ENCODE results near the gene IFNA7.
"Not testable (repeated sequence)": the region's sequence is repeated elsewhere in the genome, so short reads cannot be mapped to it uniquely, and the experiment has no call there.

The IFNA7 gene

DNA sequence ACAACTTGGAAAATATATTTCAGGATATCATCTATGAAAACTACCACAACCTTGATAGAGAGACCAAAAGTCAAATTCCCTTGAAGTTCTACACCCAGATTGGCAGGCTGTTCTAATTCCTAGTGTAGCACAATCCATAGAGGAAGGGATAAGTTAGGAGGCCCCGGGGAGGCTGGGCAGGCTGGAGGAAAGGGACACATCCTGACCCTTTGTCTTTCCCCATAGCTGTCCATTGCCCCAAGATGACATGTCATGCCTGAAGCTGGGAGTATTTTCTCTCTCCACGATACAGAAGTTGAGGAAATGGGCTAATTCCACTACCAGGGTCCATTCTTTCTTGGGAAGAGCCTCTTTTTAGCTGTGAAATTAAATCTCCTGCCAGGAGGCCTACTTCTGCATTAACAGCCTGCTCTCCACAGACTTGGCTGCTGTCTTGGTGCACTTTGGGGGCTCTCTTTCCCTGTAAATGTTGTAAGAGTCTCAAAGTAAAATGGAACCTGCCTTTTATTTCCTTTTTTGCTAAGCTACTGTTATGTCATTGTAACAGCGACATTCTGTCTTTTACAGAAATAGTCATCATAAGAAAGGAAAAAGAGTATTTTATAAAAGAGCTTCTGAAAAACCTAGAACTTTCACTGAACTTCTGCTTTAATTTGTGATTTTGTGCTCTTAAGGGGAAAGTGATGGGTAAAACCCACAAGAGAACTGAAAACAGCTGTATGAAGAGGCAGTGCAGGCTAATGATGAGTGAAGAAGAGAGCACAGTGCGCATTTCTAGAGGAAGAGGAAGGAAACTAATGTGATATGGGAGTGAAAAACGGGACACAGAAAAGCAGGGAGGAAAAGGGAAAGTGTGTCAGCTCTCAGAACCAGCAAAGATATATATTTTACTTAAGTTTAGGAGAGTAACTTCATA lies 11.7 kb upstream of the IFNA7 start:
- H3K36me3 ChIP-seq (ENCODE audit: insufficient read depth, low read length); H3K79me2 ChIP-seq (ENCODE audit: control insufficient read depth, insufficient read depth, low read length, unreplicated experiment); H3K27ac ChIP-seq (ENCODE audit: low read depth, low read length); H3K4me3 ChIP-seq (ENCODE audit: low read depth, low read length); H3K27me3 ChIP-seq (ENCODE audit: insufficient read depth, low read length); H3K4me1 ChIP-seq (ENCODE audit: control insufficient read depth, insufficient read depth, low read length, unreplicated experiment): not testable (repeated sequence)
- H2AFZ ChIP-seq (ENCODE audit: low read length, unreplicated experiment): peak overlapping the region; percentile 14

DNA sequence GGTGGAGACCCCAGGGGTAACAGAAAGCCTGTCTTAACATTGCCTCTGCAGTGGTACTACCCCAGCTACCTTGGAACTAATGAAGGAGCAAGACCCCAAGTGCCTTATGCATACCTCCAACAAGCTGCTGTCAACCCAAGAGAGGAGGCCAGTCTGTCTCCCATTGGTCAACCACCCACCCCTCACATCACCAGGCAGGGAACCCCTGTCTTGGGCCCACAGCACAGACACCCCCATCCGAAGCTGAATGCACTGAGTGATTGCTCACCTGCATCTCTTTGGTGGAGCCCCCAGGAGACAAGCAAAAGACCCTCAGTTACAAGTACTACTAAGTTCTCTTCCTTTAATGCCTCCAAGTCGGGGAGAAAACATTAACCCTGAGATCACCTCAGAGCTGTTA lies 10.2 kb upstream of the IFNA7 start:
- not testable (repeated sequence) for H3K27me3 ChIP-seq (ENCODE audit: insufficient read depth, low read length); H3K36me3 ChIP-seq (ENCODE audit: insufficient read depth, low read length); H3K4me3 ChIP-seq (ENCODE audit: low read depth, low read length); H3K4me1 ChIP-seq (ENCODE audit: control insufficient read depth, insufficient read depth, low read length, unreplicated experiment); H2AFZ ChIP-seq (ENCODE audit: low read length, unreplicated experiment); H3K79me2 ChIP-seq (ENCODE audit: control insufficient read depth, insufficient read depth, low read length, unreplicated experiment); H3K27ac ChIP-seq (ENCODE audit: low read depth, low read length)

DNA sequence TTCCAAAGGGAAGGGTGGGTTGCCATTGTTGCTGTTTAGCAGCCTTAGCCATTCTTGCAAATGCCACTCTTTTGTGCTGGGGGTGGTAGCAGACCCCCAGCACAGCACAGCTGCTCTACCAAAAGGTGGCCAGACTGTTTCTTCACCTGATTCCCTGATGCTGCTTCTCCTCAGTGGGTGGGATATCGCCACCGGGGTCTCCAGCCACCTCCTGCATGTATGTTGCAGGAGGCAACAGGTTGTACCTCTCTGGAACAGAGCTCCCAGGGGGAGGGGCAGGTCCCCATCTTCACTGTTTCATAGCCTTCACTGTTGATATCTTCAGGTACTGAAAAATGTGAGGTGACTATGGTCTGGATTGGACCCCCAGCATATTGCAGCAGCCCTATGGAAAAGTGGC lies 8.8 kb upstream of the IFNA7 start:
- not testable (repeated sequence) for H3K4me3 ChIP-seq (ENCODE audit: low read depth, low read length); H3K36me3 ChIP-seq (ENCODE audit: insufficient read depth, low read length); H3K4me1 ChIP-seq (ENCODE audit: control insufficient read depth, insufficient read depth, low read length, unreplicated experiment); H3K79me2 ChIP-seq (ENCODE audit: control insufficient read depth, insufficient read depth, low read length, unreplicated experiment); H2AFZ ChIP-seq (ENCODE audit: low read length, unreplicated experiment); H3K27ac ChIP-seq (ENCODE audit: low read depth, low read length); H3K27me3 ChIP-seq (ENCODE audit: insufficient read depth, low read length)

GRCh38 chr9:21210311-21210710 lies 8.3 kb upstream of the IFNA7 start:
- no peak overlapping the region for H2AFZ ChIP-seq (ENCODE audit: low read length, unreplicated experiment)

GRCh38 chr9:21207043-21207442 lies 5.0 kb upstream of the IFNA7 start, which contains the start of gene IFNA10:
TSS of gene IFNA10 (minus strand) at chr9:21207143. CDS start at chr9:21207097, 46 bp downstream.
- not testable (repeated sequence) for H3K79me2 ChIP-seq (ENCODE audit: control insufficient read depth, insufficient read depth, low read length, unreplicated experiment); H3K27ac ChIP-seq (ENCODE audit: low read depth, low read length); H3K4me3 ChIP-seq (ENCODE audit: low read depth, low read length); H2AFZ ChIP-seq (ENCODE audit: low read length, unreplicated experiment); H3K36me3 ChIP-seq (ENCODE audit: insufficient read depth, low read length); H3K4me1 ChIP-seq (ENCODE audit: control insufficient read depth, insufficient read depth, low read length, unreplicated experiment)
- H3K27me3 ChIP-seq (ENCODE audit: insufficient read depth, low read length): peaks cover 18% of the 10 kb centered on the region

More at GRCh38 chr9:21210311-21210710, 8.3 kb upstream of the IFNA7 start:
- Histone ChIP-seq H3K4me3 (ENCODE audit: low read depth, low read length) (no peak overlapping the region), H3K4me1 (ENCODE audit: control insufficient read depth, insufficient read depth, low read length, unreplicated experiment) (no peaks in the 10 kb centered on the region), H3K36me3 (ENCODE audit: insufficient read depth, low read length) (no peaks in the 10 kb centered on the region), H3K27me3 (ENCODE audit: insufficient read depth, low read length) (no peaks in the 10 kb centered on the region), H3K79me2 (ENCODE audit: control insufficient read depth, insufficient read depth, low read length, unreplicated experiment) (no peaks in the 10 kb centered on the region), H3K27ac (ENCODE audit: low read depth, low read length) (no peak overlapping the region)

GRCh38 chr9:21205204-21205603 lies 3.2 kb upstream of the IFNA7 start:
- Histone ChIP-seq H3K36me3 (ENCODE audit: insufficient read depth, low read length) (no peaks in the 10 kb centered on the region), H3K27ac (ENCODE audit: low read depth, low read length) (no peak overlapping the region), H3K4me3 (ENCODE audit: low read depth, low read length) (no peak overlapping the region), H3K4me1 (ENCODE audit: control insufficient read depth, insufficient read depth, low read length, unreplicated experiment) (no peaks in the 10 kb centered on the region), H2AFZ (ENCODE audit: low read length, unreplicated experiment) (no peak overlapping the region), H3K27me3 (ENCODE audit: insufficient read depth, low read length) (peaks cover 18% of the 10 kb centered on the region), H3K79me2 (ENCODE audit: control insufficient read depth, insufficient read depth, low read length, unreplicated experiment) (no peaks in the 10 kb centered on the region)

GRCh38 chr9:21194867-21195776 lies 6.9 kb downstream of the IFNA7 start:
- not testable (repeated sequence) for H3K27me3 ChIP-seq (ENCODE audit: insufficient read depth, low read length); H3K36me3 ChIP-seq (ENCODE audit: insufficient read depth, low read length); H3K4me1 ChIP-seq (ENCODE audit: control insufficient read depth, insufficient read depth, low read length, unreplicated experiment); H3K79me2 ChIP-seq (ENCODE audit: control insufficient read depth, insufficient read depth, low read length, unreplicated experiment); H3K27ac ChIP-seq (ENCODE audit: low read depth, low read length)
- Histone ChIP-seq H2AFZ (ENCODE audit: low read length, unreplicated experiment) (peak overlapping the region; percentile 65), H3K4me3 (ENCODE audit: low read depth, low read length) (peak overlapping the region; percentile 54)

DNA sequence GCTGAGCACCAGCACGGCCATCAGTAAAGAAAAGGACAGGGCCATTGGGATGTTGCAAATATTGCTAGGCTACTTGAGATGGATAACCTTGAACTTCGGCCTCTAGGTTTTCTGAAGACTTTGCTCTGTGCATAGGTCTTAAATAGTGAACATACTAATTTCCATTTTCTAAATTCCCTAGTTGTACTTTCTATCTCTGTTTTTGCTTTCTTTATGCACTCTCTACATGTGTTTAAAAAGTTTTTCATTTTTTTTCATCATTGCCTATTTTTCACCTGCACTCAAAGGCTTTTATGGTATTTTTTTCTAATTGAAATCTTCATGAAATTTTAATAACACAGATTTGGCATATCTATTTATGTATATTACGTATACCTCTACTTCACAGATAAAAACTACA lies 14.5 kb downstream of the IFNA7 start, which contains the start of gene IFNA4:
Gene IFNA4, minus strand, starts transcription at position 101 of the 400 bp plus-strand sequence. Its CDS starts 56 bp downstream, at position 45.
- not testable (repeated sequence) for H3K27ac ChIP-seq (ENCODE audit: low read depth, low read length)

GRCh38 chr9:21182810-21183736 lies 18.9 kb downstream of the IFNA7 start:
- H3K79me2 ChIP-seq (ENCODE audit: control insufficient read depth, insufficient read depth, low read length, unreplicated experiment); H3K27ac ChIP-seq (ENCODE audit: low read depth, low read length); H3K4me1 ChIP-seq (ENCODE audit: control insufficient read depth, insufficient read depth, low read length, unreplicated experiment); H2AFZ ChIP-seq (ENCODE audit: low read length, unreplicated experiment); H3K36me3 ChIP-seq (ENCODE audit: insufficient read depth, low read length); H3K4me3 ChIP-seq (ENCODE audit: low read depth, low read length): not testable (repeated sequence)
- H3K27me3 ChIP-seq (ENCODE audit: insufficient read depth, low read length): peaks cover 23% of the 10 kb centered on the region

More for the DNA sequence above, 14.5 kb downstream of the IFNA7 start, which contains the start of gene IFNA4:
- H2AFZ ChIP-seq (ENCODE audit: low read length, unreplicated experiment); H3K4me3 ChIP-seq (ENCODE audit: low read depth, low read length); H3K36me3 ChIP-seq (ENCODE audit: insufficient read depth, low read length); H3K27me3 ChIP-seq (ENCODE audit: insufficient read depth, low read length); H3K79me2 ChIP-seq (ENCODE audit: control insufficient read depth, insufficient read depth, low read length, unreplicated experiment); H3K4me1 ChIP-seq (ENCODE audit: control insufficient read depth, insufficient read depth, low read length, unreplicated experiment): not testable (repeated sequence)

- H3K36me3 ChIP-seq (ENCODE audit: insufficient read depth, low read length): no peaks in the 10 kb centered on the region
- peaks cover 22% of the 10 kb centered on the region for H3K27me3 ChIP-seq (ENCODE audit: insufficient read depth, low read length)
- H3K4me1 ChIP-seq (ENCODE audit: control insufficient read depth, insufficient read depth, low read length, unreplicated experiment): no peaks in the 10 kb centered on the region
- no peak overlapping the region for H3K4me3 ChIP-seq (ENCODE audit: low read depth, low read length)
- no peak overlapping the region for H3K27ac ChIP-seq (ENCODE audit: low read depth, low read length)
- H2AFZ ChIP-seq (ENCODE audit: low read length, unreplicated experiment): no peak overlapping the region
- H3K79me2 ChIP-seq (ENCODE audit: control insufficient read depth, insufficient read depth, low read length, unreplicated experiment): no peaks in the 10 kb centered on the region
Observed at GRCh38 chr9:21174671-21175070, 27.3 kb downstream of the IFNA7 start.
